Activated CD4-positive, alpha-beta T cell treated with anti-CD3 and anti-CD28 coated beads for 4 hours (primary cell): ENCODE measurements around the gene SKI.

Source experiments
- DNase-seq, 2 donors: peaks; one replicate each; pipeline ENCODE4 v3.0.0-alpha.2; 2020

The SKI gene

DNA sequence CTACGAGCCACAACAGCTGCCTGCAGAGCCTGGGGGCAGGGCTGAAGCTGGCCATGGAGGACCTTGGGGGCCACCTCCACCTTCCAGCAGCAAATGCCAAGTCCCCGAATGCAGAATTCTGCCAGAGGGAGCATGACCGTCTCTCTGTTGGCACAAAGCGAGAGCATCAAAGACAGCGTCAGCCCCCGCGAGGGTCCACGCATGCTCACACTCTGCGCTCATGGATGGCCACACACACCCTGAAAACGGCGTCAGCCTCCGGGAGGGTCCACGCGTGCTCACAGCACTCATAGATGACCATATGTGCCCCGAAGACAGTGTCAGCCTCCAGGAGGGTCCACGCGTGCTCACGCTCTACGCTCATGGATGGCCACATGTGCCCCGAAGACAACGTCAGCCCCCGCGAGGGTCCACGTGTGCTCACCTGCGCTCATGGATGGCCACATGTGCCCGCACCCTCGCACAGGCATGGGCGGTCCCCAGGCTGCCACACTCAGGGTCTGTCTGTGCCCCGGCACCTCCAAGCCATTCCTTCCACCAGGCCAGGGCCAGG, 116.7 kb downstream of the SKI start:
- DNase-seq = no peak

DNA sequence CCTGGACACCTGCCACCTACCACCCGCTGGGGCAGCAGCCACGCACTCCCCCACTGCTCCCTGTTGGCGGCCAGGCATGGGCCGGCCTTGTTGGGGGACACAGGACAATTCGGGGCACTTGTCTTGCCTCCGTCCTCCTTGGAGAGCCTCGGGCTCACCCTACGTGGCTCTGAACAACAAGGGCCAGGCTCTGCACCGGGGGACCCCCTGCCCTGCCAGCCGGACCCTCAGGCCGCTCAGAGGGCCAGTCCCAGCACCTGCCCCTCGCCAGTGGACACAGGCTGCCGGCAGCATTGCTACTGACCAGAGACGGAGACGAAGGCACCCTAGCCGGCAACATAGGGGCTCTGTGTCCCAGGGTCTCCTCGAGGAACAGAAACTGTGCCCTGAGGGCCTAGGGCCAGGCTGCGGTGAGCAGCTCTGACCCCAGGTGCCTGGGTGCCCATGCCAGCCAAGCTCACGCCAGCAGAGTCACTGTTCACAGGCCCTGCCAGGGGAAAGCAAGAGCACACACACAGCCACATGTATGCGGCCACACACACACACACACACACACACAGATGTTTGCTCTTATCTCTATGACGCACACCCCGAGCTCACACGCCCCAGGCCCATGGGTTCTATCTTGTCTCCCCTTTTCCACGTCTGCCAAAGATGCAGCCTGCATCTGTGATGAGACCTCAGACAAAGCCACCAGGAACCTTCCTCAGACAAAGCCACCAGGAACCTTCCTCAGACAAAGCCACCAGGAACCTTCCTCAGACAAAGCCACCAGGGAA, 117.4 kb downstream of the SKI start:
- no peak for DNase-seq

DNA sequence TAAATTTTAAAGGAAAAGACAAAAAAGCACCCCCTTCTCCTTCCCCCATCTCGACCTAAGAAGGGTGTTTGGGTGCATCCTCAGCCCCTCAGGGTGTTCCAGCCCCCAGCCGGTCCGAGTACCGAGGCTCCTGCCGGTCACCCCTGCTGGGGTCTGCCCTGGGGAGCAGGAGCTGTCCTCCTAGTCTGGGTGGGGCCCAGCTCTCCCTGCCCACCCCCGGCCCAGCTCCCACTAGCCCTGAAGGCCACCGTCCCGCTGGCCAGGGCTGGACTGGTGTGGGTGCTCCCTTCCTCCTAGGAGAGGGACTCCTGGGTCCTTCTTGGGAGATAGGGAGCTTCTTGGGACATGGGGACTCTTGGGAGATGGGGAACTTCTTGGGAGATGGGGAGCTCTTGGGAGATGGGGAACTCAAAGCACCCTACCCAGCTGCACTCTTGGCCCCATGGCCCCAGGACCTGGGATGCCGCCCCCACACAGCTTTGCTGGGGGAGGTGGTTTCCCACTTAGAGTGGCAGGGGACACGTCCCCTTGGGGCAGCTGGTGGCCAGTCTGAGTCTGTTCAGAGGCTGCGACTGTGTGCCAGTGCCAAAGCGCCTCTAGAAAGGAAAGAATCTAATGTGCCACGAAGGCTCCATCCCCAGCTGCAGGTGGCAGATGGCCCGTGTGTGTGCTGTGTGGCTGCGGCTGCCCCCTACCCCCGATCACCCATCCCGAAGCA, 118.7 kb downstream of the SKI start:
- no peak for DNase-seq

- no peak for DNase-seq
Measured at GRCh38 chr1:2347409-2347785, 119.3 kb downstream of the SKI start.

DNA sequence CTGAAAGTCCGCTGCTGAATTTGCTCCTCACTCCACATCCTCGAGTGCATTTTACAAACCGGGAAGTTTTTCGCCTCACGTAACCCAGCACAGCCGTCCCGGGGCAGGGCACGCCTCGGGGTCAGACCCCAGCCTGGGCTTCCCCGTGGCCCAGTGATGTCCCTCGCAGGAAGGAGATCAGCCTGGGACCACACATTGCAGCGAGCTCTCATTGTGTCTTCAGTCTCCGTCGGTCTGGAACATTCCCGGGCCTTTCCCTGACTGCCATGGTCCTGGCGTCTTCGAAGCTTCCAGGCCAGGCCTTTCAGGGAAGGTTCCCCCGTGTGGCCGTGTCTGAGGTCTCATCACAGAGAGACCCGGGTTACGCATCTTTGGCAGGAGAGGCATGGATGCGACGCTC, 119.8 kb downstream of the SKI start:
- DNase-seq = no peak

DNA sequence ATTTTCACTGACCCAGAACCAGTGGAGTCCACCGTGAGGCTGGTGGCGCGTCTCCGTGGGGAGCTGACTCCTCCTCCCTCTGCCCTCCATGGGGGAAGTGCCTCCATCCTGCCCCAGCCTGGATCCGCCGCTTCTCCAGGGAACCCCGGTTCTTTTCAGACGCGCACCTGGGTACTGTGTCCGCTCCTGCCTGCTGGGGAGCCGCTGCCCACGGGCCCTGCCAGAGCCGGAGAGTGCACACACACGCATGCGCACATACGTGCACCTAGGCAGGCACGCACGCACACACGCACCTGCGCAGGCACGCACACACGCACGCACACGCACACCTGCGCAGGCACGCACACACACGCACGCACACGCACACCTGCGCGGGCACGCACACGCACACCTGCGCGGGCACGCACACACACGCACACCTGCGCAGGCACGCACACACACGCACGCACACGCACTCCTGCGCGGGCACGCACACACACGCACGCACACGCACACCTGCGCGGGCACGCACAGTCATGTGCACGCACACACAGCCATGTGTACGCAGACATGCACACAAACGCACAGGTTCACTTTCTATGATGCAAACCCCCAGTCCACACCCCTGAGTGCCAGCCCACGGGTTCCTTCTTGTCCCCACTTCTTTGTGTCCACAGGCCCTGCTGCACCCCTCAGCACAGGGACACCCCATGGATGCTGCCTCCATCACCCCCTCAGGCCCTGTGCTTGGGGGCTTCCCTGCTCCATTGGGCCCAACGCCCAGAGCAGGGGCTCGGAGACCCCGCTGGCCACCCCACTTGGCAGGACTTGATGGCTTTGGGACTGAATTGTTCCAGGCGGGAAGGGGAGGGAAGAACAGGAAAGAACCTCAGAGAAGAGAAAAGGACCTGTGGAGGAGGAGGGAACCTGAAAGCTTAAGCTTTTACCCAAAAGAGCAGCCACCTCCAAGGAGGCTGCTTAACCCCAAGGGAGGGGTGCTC, 120.5 kb downstream of the SKI start:
- DNase-seq = no peak

DNA sequence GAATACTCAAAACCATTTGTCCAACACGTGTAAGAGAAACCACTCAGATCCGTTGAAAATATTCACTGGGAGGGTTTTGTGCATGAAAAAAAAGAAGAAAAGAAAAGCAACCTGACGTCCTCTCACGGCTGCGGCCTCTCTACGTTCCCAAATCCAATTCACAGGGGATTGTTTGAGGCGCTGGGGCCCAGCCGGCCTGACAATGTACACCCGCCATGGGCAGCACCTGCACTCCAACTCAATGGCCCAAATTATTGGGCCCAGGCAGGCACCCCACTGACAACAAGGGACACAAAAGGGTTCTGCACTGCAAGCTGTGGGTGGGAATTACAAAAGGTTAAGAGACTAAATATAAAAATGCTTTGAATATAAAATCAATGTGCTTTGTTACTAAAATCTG, 121.7 kb downstream of the SKI start:
- DNase-seq = no peak

DNA sequence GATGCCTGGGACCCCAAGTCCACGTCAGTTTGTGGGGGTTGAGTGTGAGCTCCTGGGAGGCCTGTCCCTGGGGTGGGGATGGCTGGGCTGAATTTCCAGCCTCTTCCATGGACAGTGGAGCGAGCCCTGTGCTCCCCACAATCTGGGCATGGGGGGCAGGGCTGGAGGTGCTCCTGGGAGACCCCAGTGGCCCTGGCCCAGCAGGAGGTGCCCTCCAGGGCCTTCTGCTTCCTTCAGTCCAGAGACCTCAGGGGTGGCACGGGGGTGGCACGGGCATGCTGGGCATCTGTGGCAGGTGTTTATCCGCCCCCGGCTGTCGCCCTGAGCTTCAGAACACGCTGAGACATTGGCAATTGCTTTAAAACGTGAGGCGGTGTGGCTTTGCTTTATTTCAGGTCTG, 122.4 kb downstream of the SKI start:
- no peak for DNase-seq

GRCh38 chr1:2350911-2351655, 123.0 kb downstream of the SKI start:
- DNase-seq = no peak

DNA sequence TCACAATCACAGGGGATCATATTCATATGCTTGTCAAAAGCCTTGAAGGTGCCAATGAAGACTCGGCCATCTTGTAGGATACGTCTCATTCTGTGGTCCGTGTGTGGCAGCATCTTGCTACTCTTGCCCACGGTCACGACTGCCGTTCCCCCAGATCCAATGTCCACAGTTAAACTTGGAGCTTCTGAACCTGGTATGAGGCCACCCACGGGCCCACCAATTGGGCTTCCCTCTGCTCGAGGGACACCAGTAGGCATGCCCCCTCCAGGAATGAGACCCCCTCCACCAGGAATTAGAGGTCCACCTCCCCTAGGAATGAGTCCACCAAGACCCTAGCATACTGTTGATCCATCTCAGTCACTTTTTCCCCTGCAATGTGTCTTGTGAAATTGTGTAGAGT, 123.6 kb downstream of the SKI start:
- DNase-seq = no peak

DNA sequence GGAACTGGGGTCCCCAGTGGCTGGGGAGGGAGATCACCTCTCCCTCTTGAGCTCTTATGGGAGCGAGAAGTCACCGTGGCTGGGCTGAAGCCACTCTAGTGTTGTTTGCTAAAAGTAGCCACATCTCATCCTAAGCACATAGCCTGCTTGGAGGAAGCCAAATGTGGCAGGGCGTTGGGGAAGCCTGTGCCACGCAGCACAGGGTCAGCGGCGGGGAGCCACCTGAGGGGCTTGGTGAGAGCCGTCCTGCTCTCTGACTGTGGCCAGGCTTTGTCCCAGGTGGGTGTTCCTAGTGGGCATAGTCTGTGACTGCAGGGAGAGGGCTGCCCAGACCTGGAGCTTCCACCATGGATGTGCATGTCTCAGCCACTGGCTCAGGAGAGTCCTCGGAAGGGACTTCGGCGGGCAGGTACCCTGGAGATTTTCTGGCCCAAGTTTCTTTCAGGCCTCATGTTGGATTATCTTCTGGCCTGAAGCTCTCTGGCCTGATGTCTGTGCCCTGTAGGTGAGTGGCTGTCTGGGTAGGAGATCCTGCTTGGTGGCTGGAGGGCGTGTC, 124.3 kb downstream of the SKI start:
- no peak for DNase-seq

DNA sequence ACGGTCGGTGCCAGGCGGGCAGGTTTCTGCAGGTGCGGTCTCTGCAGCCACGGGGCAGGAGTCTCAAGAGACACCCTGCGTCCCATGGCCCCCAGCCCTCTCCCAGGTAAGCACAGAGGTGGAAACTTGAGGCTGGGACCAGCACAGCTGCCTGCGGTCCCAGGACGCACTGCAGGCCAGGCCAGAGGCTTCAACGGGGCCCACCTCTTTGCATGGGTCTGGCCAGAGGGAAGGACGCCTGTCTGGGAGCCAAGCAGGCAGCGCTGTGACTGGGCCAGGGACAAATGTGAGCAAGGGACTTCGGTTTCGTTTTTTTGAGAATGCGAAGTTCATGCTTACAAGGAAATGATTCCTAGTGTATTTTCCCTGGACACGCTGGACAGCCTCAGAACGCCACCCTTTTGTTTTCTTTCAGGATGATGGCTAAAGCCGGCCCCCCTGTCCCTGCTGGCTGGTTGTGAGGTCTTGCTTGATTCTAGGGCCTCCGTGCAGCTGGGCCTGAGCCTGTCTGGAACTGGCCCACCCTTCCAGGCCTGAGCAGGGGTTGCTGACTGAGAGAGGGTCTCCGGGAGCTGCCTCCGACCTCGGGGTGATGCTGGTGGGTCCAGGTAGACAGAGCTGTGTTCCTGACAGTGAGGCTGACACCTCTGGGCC, 124.9 kb downstream of the SKI start:
- no peak for DNase-seq

GRCh38 chr1:2353551-2354438, 125.7 kb downstream of the SKI start:
- no peak for DNase-seq

DNA sequence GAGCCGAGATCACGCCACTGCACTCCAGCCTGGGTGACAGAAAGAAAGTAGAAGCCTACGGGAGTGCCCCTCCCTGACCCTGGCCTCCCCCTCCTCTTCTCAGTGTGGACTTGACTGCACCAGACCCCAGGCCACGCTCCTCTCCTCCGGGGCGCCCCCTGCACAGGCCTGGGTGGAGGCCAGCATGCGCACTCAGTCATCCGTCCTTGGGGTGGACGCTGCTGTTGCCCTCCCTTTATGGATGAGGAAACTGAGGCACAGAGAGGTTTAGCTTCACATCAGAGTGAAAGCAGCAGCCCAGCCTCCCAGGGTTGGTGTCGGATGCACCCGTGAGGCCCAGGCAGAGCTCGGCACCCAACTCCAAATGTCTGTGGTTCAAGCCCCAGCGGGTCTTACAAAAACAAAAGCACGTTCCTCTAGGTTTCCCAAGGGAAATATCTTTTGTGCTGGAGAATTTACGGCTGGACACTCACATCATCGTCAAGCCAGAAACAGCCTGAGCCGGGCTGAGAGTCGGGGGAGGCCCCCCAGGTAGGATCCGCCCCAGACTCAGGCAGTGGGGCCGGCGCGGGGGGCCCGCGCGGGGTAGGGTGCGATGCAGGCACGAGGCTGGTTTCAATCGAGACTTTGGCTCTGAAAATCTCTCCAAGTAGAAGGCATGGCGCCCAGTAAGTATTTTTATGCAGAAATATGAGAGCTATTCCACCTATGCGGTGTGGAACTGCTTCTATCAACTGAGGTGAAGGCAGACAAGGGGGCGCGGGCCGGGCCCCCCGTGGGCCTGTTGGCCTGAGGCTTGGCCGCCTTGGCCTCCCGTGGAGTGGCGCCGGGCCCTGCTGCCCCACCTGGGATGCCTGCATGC, 126.6 kb downstream of the SKI start:
- no peak for DNase-seq

- no peak for DNase-seq
Measured at GRCh38 chr1:2355373-2356261, 127.5 kb downstream of the SKI start.

DNA sequence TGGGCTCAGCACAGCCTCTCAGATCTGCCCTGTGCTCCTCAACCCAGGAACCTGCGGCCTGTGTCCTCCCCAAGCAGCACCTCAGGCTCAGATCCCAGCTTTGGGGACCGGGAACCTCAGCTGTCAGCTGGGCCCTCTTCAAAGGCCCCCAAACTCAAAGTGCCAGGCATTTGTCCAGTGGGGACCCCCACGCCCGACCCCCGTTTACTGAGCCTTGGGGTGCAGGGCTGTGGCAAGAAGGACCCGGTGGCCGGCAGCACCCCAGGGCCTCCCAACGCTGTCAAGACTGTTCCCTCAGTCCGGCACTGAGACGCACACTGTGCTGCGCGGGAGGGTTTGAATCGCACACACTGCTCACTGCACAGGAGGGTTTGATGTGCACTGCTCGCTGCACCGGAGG, 128.3 kb downstream of the SKI start:
- DNase-seq = no peak

- no peak for DNase-seq
Measured at GRCh38 chr1:2356911-2357845, 129.1 kb downstream of the SKI start.
